WTC11 (cell line): Measurements from ENCODE around the gene SAMHD1.

Source experiments
- ATF1 ChIP-seq: sonication (generic); formaldehyde crosslinking; IDR thresholded peaks from 2 replicates; pipeline ENCODE4 v1.8.1; 2023; ENCODE audit warnings: mild to moderate bottlenecking, moderate library complexity, missing genetic modification reagents
- JUN ChIP-seq: sonication (generic); formaldehyde crosslinking; IDR thresholded peaks from 2 replicates; pipeline ENCODE4 v1.8.0; 2023; ENCODE audit warnings: mild to moderate bottlenecking, missing genetic modification reagents
- MYBL2 ChIP-seq: sonication (generic); formaldehyde crosslinking; IDR thresholded peaks from 2 replicates; pipeline ENCODE4 v1.8.1; 2023; ENCODE audit warnings: mild to moderate bottlenecking, moderate library complexity, missing genetic modification reagents
- SMAD3 ChIP-seq: sonication (generic); formaldehyde crosslinking; IDR thresholded peaks from 2 replicates; pipeline ENCODE4 v1.8.0; 2022; ENCODE audit warnings: missing genetic modification reagents, mild to moderate bottlenecking, borderline replicate concordance
- SP1 ChIP-seq: sonication (generic); formaldehyde crosslinking; conservative IDR thresholded peaks from 2 replicates; pipeline ENCODE4 v1.8.1; 2022; ENCODE audit warnings: missing genetic modification reagents
- ZNF671 ChIP-seq: fragments of 250-450 bp; sonication (Bioruptor Pico); IDR thresholded peaks from 2 replicates; pipeline ENCODE4 v1.8.0; 2021; ENCODE audit warnings: mild to moderate bottlenecking
- TF ChIP-seq, protein P1 (sequence below): sonication (generic); formaldehyde crosslinking; IDR thresholded peaks from 2 replicates; pipeline ENCODE4 v1.8.1; 2023; ENCODE audit warnings: mild to moderate bottlenecking, missing genetic modification reagents, moderate library complexity
- TF ChIP-seq, protein P2 (sequence below): fragments of 200-600 bp; IDR thresholded peaks from 2 replicates; pipeline ENCODE4 v1.8.0; 2022; ENCODE audit warnings: antibody characterized with exemption
- TF ChIP-seq, protein P3 (sequence below): sonication (generic); formaldehyde crosslinking; IDR thresholded peaks from 2 replicates; pipeline ENCODE4 v1.8.1; 2022; ENCODE audit warnings: low read depth, missing genetic modification reagents, borderline replicate concordance
- TF ChIP-seq, protein P4 (sequence below): sonication (generic); formaldehyde crosslinking; IDR thresholded peaks from 2 replicates; pipeline ENCODE4 v1.8.0; 2022; ENCODE audit warnings: mild to moderate bottlenecking, missing genetic modification reagents
- TF ChIP-seq, protein P5 (sequence below): fragments of 250-450 bp; sonication (Bioruptor Pico); IDR thresholded peaks from 2 replicates; pipeline ENCODE4 v2.1.2; 2022; ENCODE audit warnings: mild to moderate bottlenecking, moderate library complexity
- TF ChIP-seq, protein P6 (sequence below): sonication (generic); formaldehyde crosslinking; IDR thresholded peaks from 2 replicates; pipeline ENCODE4 v1.8.0; 2022; ENCODE audit warnings: mild to moderate bottlenecking, missing genetic modification reagents

DNA sequence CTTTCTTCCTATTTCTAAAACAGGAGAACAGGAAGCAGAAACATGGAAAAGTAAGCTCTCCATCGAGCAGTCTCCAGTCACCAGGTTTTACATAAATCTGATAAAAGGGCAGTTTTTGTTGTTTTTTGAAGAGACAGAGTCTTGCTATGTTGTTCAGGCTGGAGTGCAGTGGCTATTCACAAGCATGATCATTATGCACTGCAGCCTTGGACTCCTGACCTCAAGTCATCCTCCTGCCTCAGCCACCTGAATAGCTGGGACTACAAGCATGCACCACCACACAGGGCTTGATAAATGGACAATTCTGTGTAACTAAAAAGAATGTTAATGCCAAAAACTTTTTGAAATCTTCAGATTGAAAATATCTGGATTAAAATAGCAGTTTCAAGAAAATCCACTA is 23.8 kb downstream of the SAMHD1 start:
- TF ChIP-seq, protein P1, sequence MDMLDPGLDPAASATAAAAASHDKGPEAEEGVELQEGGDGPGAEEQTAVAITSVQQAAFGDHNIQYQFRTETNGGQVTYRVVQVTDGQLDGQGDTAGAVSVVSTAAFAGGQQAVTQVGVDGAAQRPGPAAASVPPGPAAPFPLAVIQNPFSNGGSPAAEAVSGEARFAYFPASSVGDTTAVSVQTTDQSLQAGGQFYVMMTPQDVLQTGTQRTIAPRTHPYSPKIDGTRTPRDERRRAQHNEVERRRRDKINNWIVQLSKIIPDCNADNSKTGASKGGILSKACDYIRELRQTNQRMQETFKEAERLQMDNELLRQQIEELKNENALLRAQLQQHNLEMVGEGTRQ (CRISPR knock-in tag), result no peak
- TF ChIP-seq, protein P2, sequence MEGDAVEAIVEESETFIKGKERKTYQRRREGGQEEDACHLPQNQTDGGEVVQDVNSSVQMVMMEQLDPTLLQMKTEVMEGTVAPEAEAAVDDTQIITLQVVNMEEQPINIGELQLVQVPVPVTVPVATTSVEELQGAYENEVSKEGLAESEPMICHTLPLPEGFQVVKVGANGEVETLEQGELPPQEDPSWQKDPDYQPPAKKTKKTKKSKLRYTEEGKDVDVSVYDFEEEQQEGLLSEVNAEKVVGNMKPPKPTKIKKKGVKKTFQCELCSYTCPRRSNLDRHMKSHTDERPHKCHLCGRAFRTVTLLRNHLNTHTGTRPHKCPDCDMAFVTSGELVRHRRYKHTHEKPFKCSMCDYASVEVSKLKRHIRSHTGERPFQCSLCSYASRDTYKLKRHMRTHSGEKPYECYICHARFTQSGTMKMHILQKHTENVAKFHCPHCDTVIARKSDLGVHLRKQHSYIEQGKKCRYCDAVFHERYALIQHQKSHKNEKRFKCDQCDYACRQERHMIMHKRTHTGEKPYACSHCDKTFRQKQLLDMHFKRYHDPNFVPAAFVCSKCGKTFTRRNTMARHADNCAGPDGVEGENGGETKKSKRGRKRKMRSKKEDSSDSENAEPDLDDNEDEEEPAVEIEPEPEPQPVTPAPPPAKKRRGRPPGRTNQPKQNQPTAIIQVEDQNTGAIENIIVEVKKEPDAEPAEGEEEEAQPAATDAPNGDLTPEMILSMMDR, result no peak
- no peak for TF ChIP-seq ATF1 (CRISPR knock-in tag)
- TF ChIP-seq, protein P3, sequence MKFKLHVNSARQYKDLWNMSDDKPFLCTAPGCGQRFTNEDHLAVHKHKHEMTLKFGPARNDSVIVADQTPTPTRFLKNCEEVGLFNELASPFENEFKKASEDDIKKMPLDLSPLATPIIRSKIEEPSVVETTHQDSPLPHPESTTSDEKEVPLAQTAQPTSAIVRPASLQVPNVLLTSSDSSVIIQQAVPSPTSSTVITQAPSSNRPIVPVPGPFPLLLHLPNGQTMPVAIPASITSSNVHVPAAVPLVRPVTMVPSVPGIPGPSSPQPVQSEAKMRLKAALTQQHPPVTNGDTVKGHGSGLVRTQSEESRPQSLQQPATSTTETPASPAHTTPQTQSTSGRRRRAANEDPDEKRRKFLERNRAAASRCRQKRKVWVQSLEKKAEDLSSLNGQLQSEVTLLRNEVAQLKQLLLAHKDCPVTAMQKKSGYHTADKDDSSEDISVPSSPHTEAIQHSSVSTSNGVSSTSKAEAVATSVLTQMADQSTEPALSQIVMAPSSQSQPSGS, result no peak
- no peak for TF ChIP-seq SMAD3 (CRISPR knock-in tag)
- TF ChIP-seq SP1 (CRISPR knock-in tag), result no peak
- TF ChIP-seq ZNF671 (CRISPR knock-in tag), result no peak
- TF ChIP-seq, protein P4, sequence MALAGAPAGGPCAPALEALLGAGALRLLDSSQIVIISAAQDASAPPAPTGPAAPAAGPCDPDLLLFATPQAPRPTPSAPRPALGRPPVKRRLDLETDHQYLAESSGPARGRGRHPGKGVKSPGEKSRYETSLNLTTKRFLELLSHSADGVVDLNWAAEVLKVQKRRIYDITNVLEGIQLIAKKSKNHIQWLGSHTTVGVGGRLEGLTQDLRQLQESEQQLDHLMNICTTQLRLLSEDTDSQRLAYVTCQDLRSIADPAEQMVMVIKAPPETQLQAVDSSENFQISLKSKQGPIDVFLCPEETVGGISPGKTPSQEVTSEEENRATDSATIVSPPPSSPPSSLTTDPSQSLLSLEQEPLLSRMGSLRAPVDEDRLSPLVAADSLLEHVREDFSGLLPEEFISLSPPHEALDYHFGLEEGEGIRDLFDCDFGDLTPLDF (CRISPR knock-in tag), result no peak
- TF ChIP-seq JUN (CRISPR knock-in tag), result no peak
- TF ChIP-seq, protein P5, sequence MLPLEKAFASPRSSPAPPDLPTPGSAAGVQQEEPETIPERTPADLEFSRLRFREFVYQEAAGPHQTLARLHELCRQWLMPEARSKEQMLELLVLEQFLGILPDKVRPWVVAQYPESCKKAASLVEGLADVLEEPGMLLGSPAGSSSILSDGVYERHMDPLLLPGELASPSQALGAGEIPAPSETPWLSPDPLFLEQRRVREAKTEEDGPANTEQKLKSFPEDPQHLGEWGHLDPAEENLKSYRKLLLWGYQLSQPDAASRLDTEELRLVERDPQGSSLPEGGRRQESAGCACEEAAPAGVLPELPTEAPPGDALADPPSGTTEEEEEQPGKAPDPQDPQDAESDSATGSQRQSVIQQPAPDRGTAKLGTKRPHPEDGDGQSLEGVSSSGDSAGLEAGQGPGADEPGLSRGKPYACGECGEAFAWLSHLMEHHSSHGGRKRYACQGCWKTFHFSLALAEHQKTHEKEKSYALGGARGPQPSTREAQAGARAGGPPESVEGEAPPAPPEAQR (CRISPR knock-in tag), result no peak
- TF ChIP-seq MYBL2, result no peak
- TF ChIP-seq, protein P6, sequence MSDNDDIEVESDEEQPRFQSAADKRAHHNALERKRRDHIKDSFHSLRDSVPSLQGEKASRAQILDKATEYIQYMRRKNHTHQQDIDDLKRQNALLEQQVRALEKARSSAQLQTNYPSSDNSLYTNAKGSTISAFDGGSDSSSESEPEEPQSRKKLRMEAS, result no peak
